HEK293 (cell line): ENCODE results near the gene PAF1.

Experiments
- CTCF ChIA-PET: fragments of 350-600 bp; formaldehyde crosslinking; extraction: SDS; loops from one replicate; lab custom pipeline; 2021; ENCODE audit warnings: antibody characterized with exemption; lab: Yijun Ruan, JAX
- POLR2A ChIA-PET: fragments of 300-600 bp; formaldehyde crosslinking; extraction: SDS; loops from one replicate; lab custom pipeline; 2020; ENCODE audit warnings: antibody characterized with exemption, inconsistent platforms; lab: Yijun Ruan, JAX
- H3K27ac ChIP-seq: fragments of 200-500 bp; sonication (Bioruptor generic); 2 replicates; pipeline ENCODE4 v1.5.1; 2014; ENCODE audit warnings: low read depth, low read length, control low read depth, inconsistent platforms; ENCODE audit errors: extremely low read depth
- H3K36me3 ChIP-seq, 2 experiments: fragments of 200-500 bp in 1 of 2; sonication (Bioruptor generic) in 1 of 2; 1 replicate in 1 of 2; 2 replicates in 1 of 2; pipeline ENCODE4 v1.5.1; 2014 to 2017; ENCODE audit warnings: inconsistent platforms in 2 of 2, low read length in 2 of 2; ENCODE audit not compliant: control insufficient read depth in 2 of 2, insufficient read depth in 1 of 2
- H3K4me1 ChIP-seq: fragments of 200-500 bp; sonication (Bioruptor generic); 2 replicates; pipeline ENCODE4 v1.5.1; 2014; ENCODE audit warnings: mild to moderate bottlenecking, low read length, inconsistent platforms; ENCODE audit not compliant: control insufficient read depth, insufficient read depth
- H3K4me3 ChIP-seq: 2 replicates; pipeline ENCODE4 v1.5.1; 2011; ENCODE audit warnings: low read depth, mild to moderate bottlenecking, control low read depth, low read length, moderate library complexity
- H3K9me3 ChIP-seq: fragments of 200-500 bp; sonication (Bioruptor generic); 2 replicates; pipeline ENCODE4 v1.5.1; 2014; ENCODE audit warnings: low read depth, low read length, inconsistent platforms; ENCODE audit not compliant: control insufficient read depth, insufficient read depth
- ATF2 ChIP-seq: fragments of 450-650 bp; formaldehyde crosslinking; IDR thresholded peaks from 2 replicates; pipeline ENCODE4 v1.5.1; 2016; ENCODE audit warnings: missing biosample characterization, missing genetic modification characterization, low read depth
- BCL11B ChIP-seq: fragments of 450-650 bp; formaldehyde crosslinking; IDR thresholded peaks from 2 replicates; pipeline ENCODE4 v1.5.1; 2016; ENCODE audit warnings: low read depth, missing biosample characterization, missing genetic modification characterization
- GLI4 ChIP-seq: fragments of 450-650 bp; formaldehyde crosslinking; IDR thresholded peaks from 2 replicates; pipeline ENCODE4 v1.5.1; 2016; ENCODE audit warnings: missing biosample characterization, missing genetic modification characterization
- HIC1 ChIP-seq: fragments of 450-650 bp; formaldehyde crosslinking; IDR thresholded peaks from 2 replicates; pipeline ENCODE4 v1.5.1; 2016; ENCODE audit warnings: missing biosample characterization, missing genetic modification characterization
- KLF1 ChIP-seq: fragments of 450-650 bp; formaldehyde crosslinking; IDR thresholded peaks from 2 replicates; pipeline ENCODE4 v1.5.1; 2016; ENCODE audit warnings: missing biosample characterization, missing genetic modification characterization
- KLF7 ChIP-seq: fragments of 450-650 bp; formaldehyde crosslinking; IDR thresholded peaks from 2 replicates; pipeline ENCODE4 v1.5.1; 2016; ENCODE audit warnings: missing biosample characterization, missing genetic modification characterization, borderline replicate concordance
- KLF8 ChIP-seq: fragments of 450-650 bp; formaldehyde crosslinking; IDR thresholded peaks from 2 replicates; pipeline ENCODE4 v1.5.1; 2016; ENCODE audit warnings: missing biosample characterization, missing genetic modification characterization
- PRDM1 ChIP-seq: fragments of 450-650 bp; formaldehyde crosslinking; IDR thresholded peaks from 2 replicates; pipeline ENCODE4; 2016; ENCODE audit warnings: missing biosample characterization, missing genetic modification characterization
- RBAK ChIP-seq: fragments of 450-650 bp; formaldehyde crosslinking; IDR thresholded peaks from 2 replicates; pipeline ENCODE4 v1.5.1; 2016; ENCODE audit warnings: missing biosample characterization, missing genetic modification characterization
- SCRT1 ChIP-seq: fragments of 450-650 bp; formaldehyde crosslinking; IDR thresholded peaks from 2 replicates; pipeline ENCODE4 v1.5.1; 2016; ENCODE audit warnings: missing biosample characterization, missing genetic modification characterization, borderline replicate concordance
- SP2 ChIP-seq: fragments of 450-650 bp; formaldehyde crosslinking; IDR thresholded peaks from 2 replicates; pipeline ENCODE4 v1.5.1; 2016; ENCODE audit warnings: missing biosample characterization, missing genetic modification characterization
- TRIM28 ChIP-seq: IDR thresholded peaks from 2 replicates; pipeline ENCODE4 v1.6.1; 2011; ENCODE audit warnings: low read length, control low read depth, borderline replicate concordance
- YY1 ChIP-seq: fragments of 450-650 bp; formaldehyde crosslinking; IDR thresholded peaks from 2 replicates; pipeline ENCODE4 v1.5.1; 2018; ENCODE audit warnings: missing biosample characterization, missing genetic modification characterization
- ZBTB26 ChIP-seq: fragments of 450-650 bp; formaldehyde crosslinking; optimal IDR thresholded peaks from 2 replicates; pipeline ENCODE3; 2016; ENCODE audit warnings: missing biosample characterization, mild to moderate bottlenecking, missing genetic modification characterization
- ZBTB8A ChIP-seq: fragments of 450-650 bp; formaldehyde crosslinking; IDR thresholded peaks from 2 replicates; pipeline ENCODE4 v1.5.1; 2016; ENCODE audit warnings: missing biosample characterization, missing genetic modification characterization
- ZFHX2 ChIP-seq: fragments of 450-650 bp; formaldehyde crosslinking; conservative IDR thresholded peaks from 2 replicates; pipeline ENCODE4 v1.5.1; 2016; ENCODE audit warnings: missing biosample characterization, missing genetic modification characterization
- ZNF155 ChIP-seq: fragments of 450-650 bp; formaldehyde crosslinking; IDR thresholded peaks from 2 replicates; pipeline ENCODE4 v1.5.1; 2016; ENCODE audit warnings: missing biosample characterization, missing genetic modification characterization
- ZNF157 ChIP-seq: fragments of 450-650 bp; formaldehyde crosslinking; IDR thresholded peaks from 2 replicates; pipeline ENCODE4 v1.5.1; 2016; ENCODE audit warnings: missing biosample characterization, missing genetic modification characterization
- ZNF221 ChIP-seq: fragments of 450-650 bp; formaldehyde crosslinking; IDR thresholded peaks from 2 replicates; pipeline ENCODE4 v1.5.1; 2017; ENCODE audit warnings: missing biosample characterization, missing genetic modification characterization, borderline replicate concordance
- ZNF223 ChIP-seq: fragments of 450-650 bp; formaldehyde crosslinking; IDR thresholded peaks from 2 replicates; pipeline ENCODE4 v1.5.1; 2016; ENCODE audit warnings: missing biosample characterization, missing genetic modification characterization
- ZNF302 ChIP-seq: fragments of 450-650 bp; formaldehyde crosslinking; IDR thresholded peaks from 2 replicates; pipeline ENCODE4 v1.5.1; 2016; ENCODE audit warnings: missing biosample characterization, missing genetic modification characterization, low read depth
- ZNF335 ChIP-seq: fragments of 450-650 bp; formaldehyde crosslinking; conservative IDR thresholded peaks from 2 replicates; pipeline ENCODE4 v1.5.1; 2016; ENCODE audit warnings: missing biosample characterization, missing genetic modification characterization
- ZNF416 ChIP-seq: fragments of 450-650 bp; formaldehyde crosslinking; IDR thresholded peaks from 2 replicates; pipeline ENCODE4 v1.5.1; 2016; ENCODE audit warnings: missing biosample characterization, missing genetic modification characterization
- ZNF624 ChIP-seq: fragments of 450-650 bp; formaldehyde crosslinking; IDR thresholded peaks from 2 replicates; pipeline ENCODE4 v1.5.1; 2017; ENCODE audit warnings: missing biosample characterization, missing genetic modification characterization
- ZNF677 ChIP-seq: fragments of 450-650 bp; IDR thresholded peaks from 2 replicates; pipeline ENCODE4 v1.5.0; 2018; ENCODE audit warnings: missing biosample characterization, mild to moderate bottlenecking, missing genetic modification characterization, moderate library complexity
- ZNF777 ChIP-seq: fragments of 450-650 bp; formaldehyde crosslinking; IDR thresholded peaks from 2 replicates; pipeline ENCODE4 v1.5.1; 2017; ENCODE audit warnings: missing biosample characterization, missing genetic modification characterization, borderline replicate concordance
- TF ChIP-seq, protein P1 (sequence below): fragments of 450-650 bp; formaldehyde crosslinking; IDR thresholded peaks from 2 replicates; pipeline ENCODE4 v1.5.1; 2017; ENCODE audit warnings: missing biosample characterization, missing genetic modification characterization
- TF ChIP-seq, protein P2 (sequence below): fragments of 450-650 bp; formaldehyde crosslinking; IDR thresholded peaks from 2 replicates; pipeline ENCODE4 v1.5.1; 2016; ENCODE audit warnings: missing biosample characterization, missing genetic modification characterization

PAF1 gene

DNA sequence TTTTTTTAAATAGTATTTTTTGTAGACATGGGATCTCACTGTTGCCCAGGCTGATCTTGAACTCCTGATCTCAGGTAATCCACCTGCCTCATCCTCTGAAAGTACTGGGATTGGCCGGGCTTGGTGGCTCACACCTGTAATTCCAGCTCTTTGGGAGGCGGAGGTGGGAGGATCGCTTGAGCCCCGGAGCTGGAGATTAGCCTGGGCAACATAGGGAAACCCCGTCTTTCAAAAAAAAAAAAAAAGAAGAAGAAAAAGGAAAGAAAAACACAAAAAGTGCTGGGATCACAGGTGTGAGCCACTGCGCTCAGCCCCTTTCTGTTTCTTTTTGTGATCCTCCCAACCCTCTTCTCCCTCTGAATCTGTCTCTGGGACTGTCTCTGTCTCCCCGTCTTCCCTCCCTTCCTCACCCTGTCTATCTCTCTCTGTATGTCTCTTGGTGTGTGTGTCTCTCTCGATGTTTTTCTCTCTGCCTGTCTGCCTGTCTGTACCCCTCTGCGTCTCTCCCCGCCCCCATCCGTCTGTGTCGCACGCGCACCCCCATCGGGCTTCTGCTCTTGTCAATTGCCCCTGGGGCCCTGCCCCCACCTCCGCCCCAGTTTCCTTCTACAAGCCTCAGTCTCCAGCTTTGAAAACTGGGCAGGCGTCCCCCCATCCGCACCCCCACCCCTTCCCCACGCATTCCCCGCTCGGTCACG lies 15.2 kb upstream of the PAF1 start:
- ChIA-PET POLR2A (interaction anchor here (0.5 to 11.2 kb wide), 11 partner anchors 7 to 288 kb away, joined by 3 to 175 read pairs (median 5); partner anchors contain the start of genes MED29, PAF1 and RPS16), CTCF (interaction anchor here (0.6 to 4.6 kb wide), 2 partner anchors 8 to 264 kb away, joined by 3 to 41 read pairs; no protein-coding TSS in a partner anchor)
- peak overlapping the region; percentile 56 for H3K27ac ChIP-seq
- peaks cover 57% of the 10 kb centered on the region for H3K4me1 ChIP-seq
- no peaks in the 10 kb centered on the region for H3K9me3 ChIP-seq
- H3K4me3 ChIP-seq, result peak overlapping the region; percentile 26
- peaks cover 0 to 3% of the 10 kb centered on the region in 2 experiments; a peak in 1 of 3 replicates for H3K36me3 ChIP-seq
- TF ChIP-seq, protein P1, sequence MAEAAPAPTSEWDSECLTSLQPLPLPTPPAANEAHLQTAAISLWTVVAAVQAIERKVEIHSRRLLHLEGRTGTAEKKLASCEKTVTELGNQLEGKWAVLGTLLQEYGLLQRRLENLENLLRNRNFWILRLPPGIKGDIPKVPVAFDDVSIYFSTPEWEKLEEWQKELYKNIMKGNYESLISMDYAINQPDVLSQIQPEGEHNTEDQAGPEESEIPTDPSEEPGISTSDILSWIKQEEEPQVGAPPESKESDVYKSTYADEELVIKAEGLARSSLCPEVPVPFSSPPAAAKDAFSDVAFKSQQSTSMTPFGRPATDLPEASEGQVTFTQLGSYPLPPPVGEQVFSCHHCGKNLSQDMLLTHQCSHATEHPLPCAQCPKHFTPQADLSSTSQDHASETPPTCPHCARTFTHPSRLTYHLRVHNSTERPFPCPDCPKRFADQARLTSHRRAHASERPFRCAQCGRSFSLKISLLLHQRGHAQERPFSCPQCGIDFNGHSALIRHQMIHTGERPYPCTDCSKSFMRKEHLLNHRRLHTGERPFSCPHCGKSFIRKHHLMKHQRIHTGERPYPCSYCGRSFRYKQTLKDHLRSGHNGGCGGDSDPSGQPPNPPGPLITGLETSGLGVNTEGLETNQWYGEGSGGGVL (tag by site-specific recombination), result peak; percentile 43
- TF ChIP-seq ZNF416 (tag by site-specific recombination) (no peak), ZNF223 (tag by site-specific recombination) (no peak), ZBTB8A (peak; percentile 24), ZNF221 (tag by site-specific recombination) (no peak), ZNF302 (no peak), YY1 (tag by site-specific recombination) (no peak), KLF8 (peak; percentile 80), KLF1 (tag by site-specific recombination) (peak; percentile 50), ZFHX2 (tag by site-specific recombination) (peak; percentile 81), GLI4 (no peak), BCL11B (tag by site-specific recombination) (peak; percentile 86; the same call in 1 of the 2 replicates), ZNF777 (tag by site-specific recombination) (peak; percentile 54; the same call in 1 of the 2 replicates), SP2 (tag by site-specific recombination) (peak; percentile 25; the same call in 1 of the 2 replicates), ZNF155 (tag by site-specific recombination) (no peak), ZNF157 (peak; percentile 46), ZBTB26 (tag by site-specific recombination) (peak; percentile 85), TRIM28 (no peak), PRDM1 (tag by site-specific recombination) (peak; percentile 73), RBAK (tag by site-specific recombination) (peak; percentile 69; the same call in 1 of the 2 replicates), ZNF677 (tag by site-specific recombination) (no peak), HIC1 (tag by site-specific recombination) (no peak), KLF7 (tag by site-specific recombination) (peak; percentile 80), ZNF624 (tag by site-specific recombination) (no peak), ZNF335 (tag by site-specific recombination) (peak; percentile 96), ATF2 (tag by site-specific recombination) (no peak), SCRT1 (tag by site-specific recombination) (no peak)
- TF ChIP-seq, protein P2, sequence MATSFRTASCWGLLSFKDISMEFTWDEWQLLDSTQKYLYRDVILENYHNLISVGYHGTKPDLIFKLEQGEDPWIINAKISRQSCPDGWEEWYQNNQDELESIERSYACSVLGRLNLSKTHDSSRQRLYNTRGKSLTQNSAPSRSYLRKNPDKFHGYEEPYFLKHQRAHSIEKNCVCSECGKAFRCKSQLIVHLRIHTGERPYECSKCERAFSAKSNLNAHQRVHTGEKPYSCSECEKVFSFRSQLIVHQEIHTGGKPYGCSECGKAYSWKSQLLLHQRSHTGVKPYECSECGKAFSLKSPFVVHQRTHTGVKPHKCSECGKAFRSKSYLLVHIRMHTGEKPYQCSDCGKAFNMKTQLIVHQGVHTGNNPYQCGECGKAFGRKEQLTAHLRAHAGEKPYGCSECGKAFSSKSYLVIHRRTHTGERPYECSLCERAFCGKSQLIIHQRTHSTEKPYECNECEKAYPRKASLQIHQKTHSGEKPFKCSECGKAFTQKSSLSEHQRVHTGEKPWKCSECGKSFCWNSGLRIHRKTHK (tag by site-specific recombination), result no peak
